Posterior cingulate gyrus (tissue), 11 donors: ENCODE data around the gene RNU5D-1.
"Not testable (repeated sequence)": the region's sequence is repeated elsewhere in the genome, so short reads cannot be mapped to it uniquely, and the experiment has no call there.

Experiments used
- DNase-seq, 10 donors: peaks; one replicate each; pipeline versions ENCODE4 v3.0.0 to v3.0.0-alpha.2; 2020 to 2021; ENCODE audit warnings: mixed read lengths in 3 of 10
- intact Hi-C: fragments of 100-400 bp; cut with DNase I; formaldehyde crosslinking; loops from one replicate; pipeline ENCODE4 v1.15.1; 2023

RNU5D-1 gene

DNA sequence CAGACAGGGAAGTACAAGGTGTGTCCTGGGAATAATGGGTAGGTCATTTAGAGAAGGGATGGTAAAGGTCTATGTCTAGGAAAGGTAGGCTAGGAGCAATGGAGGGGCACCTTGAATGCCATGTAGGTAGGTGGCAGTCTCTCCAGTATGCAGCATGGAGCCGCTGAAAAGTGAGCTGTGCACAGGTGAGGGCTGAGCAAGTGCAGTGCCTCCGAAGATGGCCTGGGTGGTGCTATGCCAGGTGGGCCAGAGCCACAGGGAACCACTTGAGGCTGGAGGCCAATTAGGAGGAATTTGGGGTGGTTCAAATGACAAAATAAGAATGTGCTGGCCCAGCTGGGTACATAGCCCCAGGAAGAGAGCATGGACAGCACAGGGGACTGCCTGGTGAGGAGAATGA lies 25.0 kb downstream of the RNU5D-1 start:
- DNase-seq, result no peak
- intact Hi-C loops, result no loop called here

DNA sequence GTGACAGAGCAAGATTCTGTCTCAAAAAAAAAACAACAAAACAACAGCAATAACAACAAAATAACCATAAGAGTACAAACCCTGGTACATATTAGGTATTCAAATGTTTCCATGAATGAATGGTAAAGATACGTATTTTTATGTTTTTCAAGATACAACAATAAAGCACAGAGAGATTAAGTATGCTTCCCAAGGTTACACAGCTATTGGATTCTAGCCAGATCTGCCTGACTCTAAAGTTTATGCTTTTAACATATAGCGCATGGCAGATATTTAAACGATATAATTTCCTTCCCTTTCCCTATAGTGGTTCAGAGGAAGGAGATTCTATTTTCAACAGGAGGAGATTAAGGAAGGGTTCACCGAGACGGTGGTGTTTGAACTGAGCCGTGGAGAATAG lies 25.5 kb downstream of the RNU5D-1 start:
- intact Hi-C loops, result no loop called here
- no peak for DNase-seq

DNA sequence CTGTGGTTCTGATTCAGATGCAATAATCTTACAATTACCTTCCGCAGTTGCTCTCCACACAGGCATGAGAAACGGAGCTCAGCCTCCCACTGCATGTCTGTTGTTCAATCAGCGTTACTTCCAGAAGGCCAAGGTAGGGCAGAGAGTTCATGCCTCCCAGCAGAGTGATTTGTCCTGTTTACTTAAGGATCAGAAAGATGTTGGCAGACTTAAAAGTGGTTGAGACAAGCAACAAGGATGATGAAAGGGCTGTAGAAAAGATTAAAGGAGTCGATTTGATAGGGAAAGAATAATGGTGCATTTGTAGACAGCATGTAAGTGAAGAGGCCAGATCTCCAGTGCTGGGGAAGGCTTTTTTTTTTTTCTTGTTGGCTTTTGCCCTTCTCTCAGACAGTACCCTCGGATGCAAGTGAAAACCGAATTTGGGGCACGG lies 29.8 kb downstream of the RNU5D-1 start:
- DNase-seq, result no peak
- intact Hi-C loops, result no loop called here

- DNase-seq, result no peak
- intact Hi-C loops, result no loop called here
Observed at GRCh38 chr1:44700573-44700972, 30.4 kb downstream of the RNU5D-1 start.

GRCh38 chr1:44699375-44699774 lies 31.6 kb downstream of the RNU5D-1 start:
- intact Hi-C loops, DNase-seq: not testable (repeated sequence)

GRCh38 chr1:44698138-44698537 lies 32.8 kb downstream of the RNU5D-1 start:
- intact Hi-C loops, result no loop called here
- no peak for DNase-seq

DNA sequence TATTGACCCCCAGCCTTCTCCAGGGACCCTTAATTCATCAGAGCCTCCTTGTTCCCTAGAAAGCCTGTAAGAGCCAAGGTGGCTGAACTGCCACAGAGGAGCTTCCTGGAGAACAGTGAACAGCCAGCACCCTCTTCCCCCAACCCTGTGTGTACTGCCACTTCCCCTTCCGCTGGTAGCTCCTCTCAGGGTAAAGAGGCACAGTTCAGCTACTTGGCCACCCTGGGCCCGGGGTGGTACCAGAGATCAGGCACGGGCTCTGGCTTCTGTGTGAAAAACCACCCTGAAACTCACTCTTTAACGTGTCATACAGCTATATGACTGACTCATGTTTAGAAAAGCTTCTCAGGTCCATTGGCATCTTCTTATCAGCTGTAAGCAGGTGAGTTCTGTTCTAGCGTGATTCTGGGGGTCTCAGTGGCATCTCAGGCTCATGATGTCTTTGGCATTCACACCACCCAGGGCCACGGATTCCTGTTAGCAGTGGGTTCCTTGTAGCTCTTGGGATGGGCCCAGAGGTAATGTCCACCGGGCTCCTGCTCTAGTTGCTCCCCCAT lies 34.1 kb downstream of the RNU5D-1 start:
- intact Hi-C loops, result no loop called here
- DNase-seq, result no peak

- intact Hi-C loops, result no loop called here
- no peak for DNase-seq
Observed at GRCh38 chr1:44696101-44696500, 34.9 kb downstream of the RNU5D-1 start.

- intact Hi-C loops, result no loop called here
- no peak for DNase-seq
Observed at GRCh38 chr1:44695671-44696070, 35.3 kb downstream of the RNU5D-1 start.

DNA sequence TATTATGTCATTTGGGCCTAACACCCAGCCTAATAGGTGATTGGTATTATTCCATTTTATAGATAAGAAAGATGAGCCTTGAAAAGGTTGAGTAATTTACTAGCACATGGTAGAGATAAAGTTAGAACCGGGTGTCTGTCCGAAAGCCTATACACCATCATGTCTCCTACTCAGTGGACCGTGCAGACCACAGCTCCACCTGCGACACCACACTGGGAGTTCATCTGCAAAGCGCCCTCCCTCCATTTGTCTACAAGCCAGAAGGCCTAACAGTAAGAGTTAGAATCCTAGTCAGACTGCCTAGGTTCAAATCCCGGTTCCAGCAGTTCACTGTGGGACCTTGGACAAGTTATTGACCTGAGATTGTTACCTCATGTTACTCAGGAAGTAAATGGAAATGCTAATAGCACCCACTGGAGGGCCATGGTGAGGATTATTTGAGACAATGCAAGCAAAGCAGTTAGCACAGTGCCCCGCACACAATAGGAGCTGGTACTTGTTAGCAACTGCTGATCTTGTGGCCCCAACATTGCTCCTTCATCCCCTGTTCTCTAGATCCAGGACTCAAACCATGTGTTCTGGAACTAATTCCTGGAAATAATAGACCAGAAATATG lies 36.0 kb downstream of the RNU5D-1 start:
- intact Hi-C loops, result no loop called here

DNA sequence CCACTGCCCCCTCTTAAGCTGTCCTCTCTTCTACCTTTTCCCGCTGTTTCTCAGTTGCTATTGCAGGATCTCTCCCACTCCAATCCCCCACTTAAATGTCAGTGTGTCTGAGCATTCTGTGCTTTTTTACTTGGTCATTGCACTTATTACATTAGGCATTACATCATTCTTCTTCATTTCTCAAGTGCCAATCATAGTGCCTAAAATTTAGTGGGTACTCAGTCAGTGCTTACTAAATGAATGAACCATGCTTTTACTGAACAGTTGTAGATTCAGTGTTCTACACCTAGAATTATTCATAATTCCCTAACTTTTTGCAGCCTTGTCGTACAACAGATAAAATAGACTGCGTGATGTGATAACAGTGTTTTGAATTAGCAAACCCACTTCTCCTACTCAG lies 37.1 kb downstream of the RNU5D-1 start:
- DNase-seq, result no peak
- intact Hi-C loops, result no loop called here

More for the DNA sequence above, 36.0 kb downstream of the RNU5D-1 start:
- DNase-seq, result no peak

DNA sequence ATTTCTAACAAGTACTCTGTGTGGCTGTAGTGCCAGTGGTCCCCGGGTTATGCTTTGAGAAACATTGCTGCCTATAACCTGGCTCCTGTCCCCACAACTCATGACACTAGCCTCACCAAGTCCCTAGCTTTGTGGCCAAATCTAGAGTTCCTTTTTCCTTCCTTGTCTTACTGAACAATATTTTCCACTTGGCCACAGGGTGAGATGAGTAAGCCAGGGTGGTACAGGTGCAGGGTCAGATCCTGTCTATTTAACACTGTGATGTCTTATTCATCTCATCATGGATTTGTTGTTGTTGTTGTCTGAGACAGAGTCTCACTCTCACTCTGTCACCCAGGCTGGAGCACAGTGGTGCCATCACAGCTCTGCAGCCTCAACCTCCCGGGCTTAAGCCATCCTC lies 37.8 kb downstream of the RNU5D-1 start:
- intact Hi-C loops, result no loop called here
- no peak for DNase-seq

GRCh38 chr1:44689447-44689765 lies 41.6 kb downstream of the RNU5D-1 start:
- no peak for DNase-seq
- intact Hi-C loops, result no loop called here

GRCh38 chr1:44688760-44689446 lies 42.1 kb downstream of the RNU5D-1 start:
- intact Hi-C loops, result no loop called here
- DNase-seq, result no peak

GRCh38 chr1:44685881-44686280 lies 45.1 kb downstream of the RNU5D-1 start:
- DNase-seq, result no peak
- intact Hi-C loops, result no loop called here

GRCh38 chr1:44685218-44685617 lies 45.8 kb downstream of the RNU5D-1 start:
- no peak for DNase-seq
- intact Hi-C loops, result no loop called here

DNA sequence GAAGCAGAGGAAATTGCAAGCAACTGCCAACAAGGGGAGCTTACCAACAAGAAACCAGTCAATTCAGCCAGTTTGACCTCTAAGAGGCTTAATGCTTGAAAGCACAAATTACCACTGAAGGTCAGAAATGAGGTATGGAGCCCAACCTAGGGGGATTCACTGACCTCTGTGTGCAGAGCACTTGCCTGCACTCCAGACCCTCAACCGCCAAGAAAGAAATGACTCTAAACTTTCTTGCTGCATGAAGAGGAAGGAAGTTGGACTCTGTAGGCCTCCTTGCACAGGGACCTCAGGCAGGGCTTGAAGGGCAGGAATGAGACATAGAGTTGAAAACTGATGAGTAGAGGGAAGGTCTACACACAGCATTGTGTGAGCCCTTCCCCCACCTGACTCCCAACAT lies 46.4 kb downstream of the RNU5D-1 start:
- DNase-seq, result no peak
- intact Hi-C loops, result no loop called here

- intact Hi-C loops, result no loop called here
- no peak for DNase-seq
Observed at GRCh38 chr1:44682883-44683265, 48.1 kb downstream of the RNU5D-1 start.

- DNase-seq, result no peak
- intact Hi-C loops, result no loop called here
Observed at GRCh38 chr1:44681905-44682882, 48.8 kb downstream of the RNU5D-1 start.
